Immature natural killer cell (primary cell): ENCODE measurements around the gene HMGB4. TPM values are rescaled to one million over a fixed set of nuclear protein-coding genes. Genes with fewer than 3 reads are reported as not detected.

ENCODE experiments used
- DNase-seq, 3 donors: peaks; one replicate each; pipeline ENCODE4 v3.0.0; 2022; ENCODE audit warnings: mixed read lengths in 1 of 3
- H3K27ac Mint-ChIP-seq, 6 donors: one replicate each; pipeline ENCODE4 v1.8.0; 2020; ENCODE audit warnings: mixed read lengths in 6 of 6, mild to moderate bottlenecking in 5 of 6, inconsistent platforms in 4 of 6, moderate library complexity in 3 of 6
- H3K27me3 Mint-ChIP-seq, 3 donors: one replicate each; pipeline ENCODE4 v1.8.0; 2020 to 2021; ENCODE audit warnings: low read depth in 3 of 3, mild to moderate bottlenecking in 3 of 3, mixed read lengths in 3 of 3, moderate library complexity in 3 of 3, inconsistent platforms in 1 of 3
- H3K36me3 Mint-ChIP-seq, 3 donors: one replicate each; pipeline ENCODE4 v1.8.0; 2020; ENCODE audit warnings: mixed read lengths in 3 of 3, inconsistent platforms in 2 of 3, mild to moderate bottlenecking in 2 of 3
- H3K4me1 Mint-ChIP-seq, 2 donors: one replicate each; pipeline ENCODE4 v1.8.0; 2020; ENCODE audit warnings: inconsistent platforms in 2 of 2, mild to moderate bottlenecking in 2 of 2, mixed read lengths in 2 of 2, moderate library complexity in 1 of 2
- H3K4me3 Mint-ChIP-seq, 5 donors: one replicate each; pipeline ENCODE4 v1.8.0; 2020; ENCODE audit warnings: mild to moderate bottlenecking in 5 of 5, mixed read lengths in 5 of 5, inconsistent platforms in 3 of 5, moderate library complexity in 3 of 5
- H3K9me3 Mint-ChIP-seq, 6 donors: one replicate each; pipeline ENCODE4 v1.8.0; 2020; ENCODE audit warnings: mild to moderate bottlenecking in 6 of 6, mixed read lengths in 6 of 6, inconsistent platforms in 4 of 6, moderate library complexity in 3 of 6
- polyA plus RNA-seq, 3 donors: library from polyadenylated mRNA; unstranded; fragments of 300-500 nt; fragmentation: Illumina TruSeq; gene quantifications; one replicate each; pipeline ENCODE4 v1.2.3, GENCODE V29; 2021

Gene HMGB4
- polyA plus RNA-seq, 3 donors from 2014 or later = not detected

DNA sequence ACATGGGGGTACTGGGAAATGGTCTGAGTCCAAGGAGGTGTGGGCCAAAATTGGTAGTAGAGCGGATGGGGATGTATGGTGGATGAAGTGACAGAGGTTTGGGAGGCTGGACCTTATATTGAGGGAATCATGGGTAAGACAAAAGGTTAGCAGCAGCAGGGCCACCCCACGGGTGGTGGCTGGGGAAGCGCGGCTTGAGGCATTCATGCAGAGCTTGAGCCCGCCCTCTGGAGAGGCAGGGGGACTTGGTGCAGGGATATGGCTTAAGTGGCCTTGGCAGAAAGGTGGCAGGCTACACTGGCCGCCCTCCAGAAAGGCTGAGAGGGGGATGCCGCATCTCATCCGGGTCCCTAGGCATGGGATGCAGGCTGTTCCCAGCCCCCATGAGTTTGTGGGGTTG, 31.5 kb downstream of the HMGB4 start:
- no peak for DNase-seq
- Mint-ChIP-seq H3K27ac (no peak overlapping the region), H3K4me1 (no peaks in the 10 kb centered on the region), H3K36me3 (no peaks in the 10 kb centered on the region), H3K9me3 (no peaks in the 10 kb centered on the region), H3K4me3 (no peak overlapping the region), H3K27me3 (peaks cover 0 to 5% (median 0%) of the 10 kb centered on the region in 3 donors)

DNA sequence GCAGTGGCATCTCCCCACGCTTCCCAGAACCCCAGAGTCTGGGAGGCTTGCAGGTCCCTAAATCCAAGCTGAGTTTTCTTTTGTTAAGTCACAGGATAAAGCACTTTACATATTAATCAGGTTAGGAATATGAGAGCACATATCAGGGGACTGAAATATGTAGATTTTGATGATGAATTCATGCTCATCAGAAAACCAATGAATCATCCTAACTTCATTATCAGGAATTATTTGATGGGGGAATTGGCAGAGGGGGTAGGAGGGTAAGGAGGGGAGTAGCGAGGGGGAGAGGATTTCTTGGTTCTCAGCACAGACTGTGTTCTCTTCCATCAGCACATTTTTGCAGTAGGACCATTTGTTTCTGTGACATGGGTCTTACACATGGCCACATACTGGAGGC, 32.1 kb downstream of the HMGB4 start:
- no peak overlapping the region for H3K27ac Mint-ChIP-seq
- no peaks in the 10 kb centered on the region for H3K36me3 Mint-ChIP-seq
- H3K4me1 Mint-ChIP-seq = no peaks in the 10 kb centered on the region
- no peak for DNase-seq
- H3K4me3 Mint-ChIP-seq = no peak overlapping the region
- H3K27me3 Mint-ChIP-seq = peaks cover 0 to 5% (median 0%) of the 10 kb centered on the region in 3 donors
- no peaks in the 10 kb centered on the region for H3K9me3 Mint-ChIP-seq

- no peak overlapping the region for H3K27ac Mint-ChIP-seq
- H3K9me3 Mint-ChIP-seq = no peaks in the 10 kb centered on the region
- H3K4me1 Mint-ChIP-seq = no peaks in the 10 kb centered on the region
- no peak for DNase-seq
- H3K27me3 Mint-ChIP-seq = peaks cover 0 to 5% (median 0%) of the 10 kb centered on the region in 3 donors
- H3K4me3 Mint-ChIP-seq = no peak overlapping the region
- no peaks in the 10 kb centered on the region for H3K36me3 Mint-ChIP-seq
Observed at GRCh38 chr1:33897092-33897725, 33.3 kb downstream of the HMGB4 start.

- H3K9me3 Mint-ChIP-seq = no peaks in the 10 kb centered on the region
- H3K36me3 Mint-ChIP-seq = no peaks in the 10 kb centered on the region
- H3K27me3 Mint-ChIP-seq = peaks cover 0 to 8% (median 2%) of the 10 kb centered on the region in 3 donors
- no peak overlapping the region for H3K4me3 Mint-ChIP-seq
- no peak overlapping the region for H3K27ac Mint-ChIP-seq
- DNase-seq = no peak
- no peaks in the 10 kb centered on the region for H3K4me1 Mint-ChIP-seq
Observed at GRCh38 chr1:33898406-33898805, 34.5 kb downstream of the HMGB4 start.

DNA sequence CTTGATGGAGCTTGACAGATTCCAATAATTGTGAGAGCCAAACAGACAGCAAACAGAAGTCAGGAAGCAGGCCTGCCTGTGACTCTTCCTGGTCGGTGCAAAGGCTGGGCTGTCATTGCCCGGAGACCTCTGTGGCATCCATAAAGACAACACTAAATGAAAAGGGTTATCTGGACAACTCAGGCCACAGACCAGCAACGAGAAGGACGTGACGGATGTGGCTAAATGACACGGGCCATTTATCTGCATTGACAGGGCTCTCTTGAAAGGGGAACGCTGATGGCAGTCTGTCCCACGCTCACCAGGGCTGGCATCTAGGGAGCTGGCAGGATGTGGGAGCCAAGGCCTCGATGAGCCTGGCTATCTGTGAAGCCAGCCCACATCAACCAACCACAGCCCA, 35.0 kb downstream of the HMGB4 start:
- peaks cover 0 to 8% (median 2%) of the 10 kb centered on the region in 3 donors for H3K27me3 Mint-ChIP-seq
- no peak overlapping the region for H3K27ac Mint-ChIP-seq
- peaks cover 0 to under 1% (median 0%) of the 10 kb centered on the region in 6 donors for H3K9me3 Mint-ChIP-seq
- H3K4me1 Mint-ChIP-seq = no peaks in the 10 kb centered on the region
- no peak overlapping the region for H3K4me3 Mint-ChIP-seq
- no peak for DNase-seq
- no peaks in the 10 kb centered on the region for H3K36me3 Mint-ChIP-seq

GRCh38 chr1:33899746-33900145, 35.9 kb downstream of the HMGB4 start:
- no peak overlapping the region for H3K4me3 Mint-ChIP-seq

GRCh38 chr1:33902486-33903209, 38.8 kb downstream of the HMGB4 start:
- Mint-ChIP-seq H3K27me3 (peaks cover 2 to 16% (median 2%) of the 10 kb centered on the region in 3 donors), H3K36me3 (peaks cover 0 to 3% (median 0%) of the 10 kb centered on the region in 3 donors), H3K4me1 (no peaks in the 10 kb centered on the region), H3K27ac (no peak overlapping the region), H3K4me3 (no peak overlapping the region), H3K9me3 (peaks cover 0 to 3% (median 0%) of the 10 kb centered on the region in 6 donors)
- DNase-seq = no peak

More at GRCh38 chr1:33899746-33900145, 35.9 kb downstream of the HMGB4 start:
- Mint-ChIP-seq H3K9me3 (peaks cover 0 to 3% (median 0%) of the 10 kb centered on the region in 6 donors), H3K4me1 (no peaks in the 10 kb centered on the region), H3K27ac (no peak overlapping the region), H3K36me3 (no peaks in the 10 kb centered on the region), H3K27me3 (peaks cover 0 to 8% (median 2%) of the 10 kb centered on the region in 3 donors)
- DNase-seq = no peak

GRCh38 chr1:33903210-33903589, 39.3 kb downstream of the HMGB4 start:
- peaks cover 0 to 3% (median 0%) of the 10 kb centered on the region in 3 donors for H3K36me3 Mint-ChIP-seq
- no peaks in the 10 kb centered on the region for H3K4me1 Mint-ChIP-seq
- DNase-seq = no peak
- peaks cover 2 to 16% (median 2%) of the 10 kb centered on the region in 3 donors for H3K27me3 Mint-ChIP-seq
- peaks cover 0 to 3% (median 0%) of the 10 kb centered on the region in 6 donors for H3K9me3 Mint-ChIP-seq
- no peak overlapping the region for H3K27ac Mint-ChIP-seq
- H3K4me3 Mint-ChIP-seq = no peak overlapping the region

GRCh38 chr1:33905241-33905640, 41.4 kb downstream of the HMGB4 start:
- DNase-seq = no peak
- Mint-ChIP-seq H3K4me3 (no peak overlapping the region), H3K36me3 (peaks cover 0 to 3% (median 0%) of the 10 kb centered on the region in 3 donors), H3K27me3 (peaks cover 2 to 13% (median 11%) of the 10 kb centered on the region in 3 donors), H3K9me3 (peaks cover 0 to 3% (median 0%) of the 10 kb centered on the region in 6 donors), H3K4me1 (no peaks in the 10 kb centered on the region), H3K27ac (no peak overlapping the region)

DNA sequence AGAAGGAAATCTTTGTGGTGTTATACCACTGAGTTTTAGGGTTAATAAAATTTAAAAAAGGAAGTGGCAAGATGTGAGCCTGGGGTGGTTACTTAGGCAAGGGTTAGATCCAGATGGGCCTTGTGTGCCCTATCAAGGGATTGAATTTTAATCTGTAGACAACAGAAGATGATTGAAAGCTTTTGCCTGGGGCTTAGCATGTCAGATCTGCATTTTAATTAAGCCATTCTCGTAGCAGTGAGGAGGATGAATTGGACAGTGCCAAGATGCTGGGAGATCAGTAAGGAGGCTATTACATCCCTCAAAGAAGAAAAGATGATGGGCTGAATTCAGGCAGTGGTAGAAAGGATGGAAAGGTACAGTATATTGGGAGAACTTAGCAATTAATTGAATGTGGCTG, 42.3 kb downstream of the HMGB4 start:
- H3K27ac Mint-ChIP-seq = no peak overlapping the region

DNA sequence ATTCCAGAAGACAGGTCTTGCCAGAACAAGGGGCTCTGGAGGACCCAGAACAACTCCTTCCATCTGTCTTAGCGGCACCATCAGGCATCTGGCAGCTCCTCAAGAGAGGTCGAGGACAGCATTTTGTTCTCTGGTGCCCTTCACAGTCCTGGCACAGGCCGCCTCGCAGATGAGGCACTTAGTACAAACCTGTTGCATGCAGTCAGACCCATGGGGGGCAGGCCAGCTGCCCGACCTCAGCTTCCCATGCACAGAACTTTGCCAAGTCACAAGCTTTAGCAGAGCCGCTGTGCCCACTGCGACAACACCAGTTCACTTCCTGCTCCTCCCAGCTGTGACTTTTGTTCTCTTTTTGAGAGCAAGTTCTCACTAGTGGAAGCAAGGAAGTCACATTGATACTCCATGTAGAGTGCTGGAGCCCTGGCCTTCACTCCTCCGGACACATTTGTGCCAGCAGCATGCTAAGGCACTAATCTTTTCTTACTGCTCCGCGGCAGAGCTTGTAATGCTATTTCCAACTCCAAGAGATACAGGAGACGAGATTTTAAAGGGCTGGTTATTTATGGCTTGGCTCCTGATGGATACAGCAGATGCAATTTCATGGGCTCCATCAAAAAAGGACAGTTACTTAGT, 44.6 kb downstream of the HMGB4 start:
- peaks cover 0 to 3% (median 0%) of the 10 kb centered on the region in 6 donors for H3K9me3 Mint-ChIP-seq
- H3K4me3 Mint-ChIP-seq = no peak overlapping the region
- no peak overlapping the region for H3K27ac Mint-ChIP-seq
- no peaks in the 10 kb centered on the region for H3K4me1 Mint-ChIP-seq
- peaks cover 0 to 3% (median 0%) of the 10 kb centered on the region in 3 donors for H3K36me3 Mint-ChIP-seq
- DNase-seq = no peak
- peaks cover 0 to 13% (median 13%) of the 10 kb centered on the region in 3 donors for H3K27me3 Mint-ChIP-seq

More for the DNA sequence above, 42.3 kb downstream of the HMGB4 start:
- Mint-ChIP-seq H3K9me3 (peaks cover 0 to 3% (median 0%) of the 10 kb centered on the region in 6 donors), H3K4me3 (no peak overlapping the region), H3K36me3 (peaks cover 0 to 3% (median 0%) of the 10 kb centered on the region in 3 donors), H3K4me1 (no peaks in the 10 kb centered on the region), H3K27me3 (peaks cover 2 to 13% (median 11%) of the 10 kb centered on the region in 3 donors)
- DNase-seq = no peak
